ENCODE measurements around the gene PROCR.
A peak's percentile ranks its signal among the peaks of the same experiment; 100 is the strongest.
"Not testable (repeated sequence)": the region's sequence is repeated elsewhere in the genome, so short reads cannot be mapped to it uniquely, and the experiment has no call there.

The PROCR gene

GRCh38 chr20:35193031-35193791 is 21.3 kb downstream of the PROCR start:
- not testable (repeated sequence) for DNase-seq

- no peak for DNase-seq
Observed at GRCh38 chr20:35196313-35196712, 24.4 kb downstream of the PROCR start.

- DNase-seq, result no peak
Observed at GRCh38 chr20:35199740-35200139, 27.9 kb downstream of the PROCR start.

- DNase-seq, result no peak
Observed at GRCh38 chr20:35200267-35200666, 28.4 kb downstream of the PROCR start.

GRCh38 chr20:35201467-35201866 is 29.6 kb downstream of the PROCR start:
- DNase-seq, result not testable (repeated sequence)

GRCh38 chr20:35206802-35207201 is 34.9 kb downstream of the PROCR start:
- DNase-seq, result no peak

GRCh38 chr20:35207950-35208611 is 36.2 kb downstream of the PROCR start:
- DNase-seq, result peak; percentile 73 to 74

- no peak for DNase-seq
Observed at GRCh38 chr20:35215066-35215956, 43.4 kb downstream of the PROCR start.

- no peak for DNase-seq
Observed at GRCh38 chr20:35216541-35216940, 44.7 kb downstream of the PROCR start.

- no peak for DNase-seq
Observed at GRCh38 chr20:35223941-35224340, 52.1 kb downstream of the PROCR start.

GRCh38 chr20:35224536-35224935 is 52.7 kb downstream of the PROCR start:
- DNase-seq, result no peak

GRCh38 chr20:35225319-35226125 is 53.6 kb downstream of the PROCR start:
- DNase-seq, result no peak

- DNase-seq, result no peak
Observed at GRCh38 chr20:35226126-35226883, 54.4 kb downstream of the PROCR start, which contains the start of gene MMP24. MMP24 (plus strand) TSS chr20:35226690; CDS start chr20:35226739, 49 bp downstream.

Measured in AML-193 (cell line).